T-cell (primary cell): ENCODE results near the gene SPRR2F. TPM values are rescaled to one million over a fixed set of nuclear protein-coding genes. Genes with fewer than 3 reads are reported as not detected.

Experiments used
- ATAC-seq, 4 experiments: fragments of 200-7000 bp in 3 of 4; fragments of 150-1000 bp in 1 of 4; cut with Tn5 transposase; replicated peaks in 1 of 4; 1 replicate in 3 of 4; 2 replicates in 1 of 4; pipeline ENCODE4 v1.10.0; 2021; ENCODE audit warnings: moderate library complexity in 3 of 4, mild to moderate bottlenecking in 2 of 4, moderate number of reproducible peaks in 1 of 4
- CTCF ChIA-PET, 2 donors: fragments of 300-600 bp; sonication (Branson Sonifier 250); formaldehyde crosslinking; loops; one replicate each; lab custom pipeline; 2022; ENCODE audit warnings: antibody characterized with exemption in 2 of 2; lab: Charles Lee
- POLR2A ChIA-PET, 2 donors: fragments of 300-600 bp; sonication (Branson Sonifier 250); formaldehyde crosslinking; loops; one replicate each; lab custom pipeline; 2022; ENCODE audit warnings: antibody characterized with exemption in 2 of 2; lab: Charles Lee
- DNase-seq, 35 experiments: peaks; one replicate each; pipeline versions ENCODE4 v3.0.0 to v3.0.0-alpha.2; 2013 to 2023
- H3K27ac ChIP-seq: one replicate; pipeline ENCODE4 v1.5.1; 2013; ENCODE audit warnings: low read length
- H3K27me3 ChIP-seq, 2 experiments: replicated peaks in 1 of 2; 1 replicate in 1 of 2; 2 replicates in 1 of 2; pipeline versions ENCODE4 v1.6.1 to v1.7.0; 2013; ENCODE audit warnings: low read length in 1 of 2, mixed read lengths in 1 of 2; ENCODE audit not compliant: control insufficient read depth in 2 of 2, insufficient read depth in 2 of 2; ENCODE audit errors: extremely low read depth in 1 of 2
- H3K36me3 ChIP-seq, 2 donors: 1 replicate in 1 of 2; 2 replicates in 1 of 2; pipeline versions ENCODE4 v1.6.1 to v1.7.0; 2013; ENCODE audit warnings: low read length in 1 of 2; ENCODE audit not compliant: control insufficient read depth in 2 of 2, insufficient read depth in 1 of 2; ENCODE audit errors: extremely low read depth in 1 of 2
- H3K4me1 ChIP-seq, 2 experiments: 1 replicate in 1 of 2; 2 replicates in 1 of 2; pipeline versions ENCODE4 v1.6.1 to v1.7.0; 2013; ENCODE audit warnings: low read length in 2 of 2, mixed read lengths in 1 of 2; ENCODE audit not compliant: insufficient read depth in 2 of 2, control insufficient read depth in 1 of 2; ENCODE audit errors: extremely low read depth in 1 of 2
- H3K4me3 ChIP-seq, 2 donors: 1 replicate in 1 of 2; 2 replicates in 1 of 2; pipeline versions ENCODE4 v1.5.1 to v1.7.0; 2013; ENCODE audit warnings: mild to moderate bottlenecking in 2 of 2, low read length in 1 of 2, moderate library complexity in 1 of 2; ENCODE audit not compliant: control insufficient read depth in 1 of 2; ENCODE audit errors: extremely low read depth in 1 of 2
- H3K9me3 ChIP-seq: 2 replicates; pipeline ENCODE4 v1.7.0; 2013
- H3K27ac Mint-ChIP-seq, 2 donors: one replicate each; pipeline ENCODE4 v1.8.0; 2020 to 2021; ENCODE audit warnings: mild to moderate bottlenecking in 2 of 2, mixed read lengths in 2 of 2
- H3K27me3 Mint-ChIP-seq, 2 donors: one replicate each; pipeline ENCODE4 v1.8.0; 2021 to 2022; ENCODE audit warnings: mixed read lengths in 2 of 2
- H3K36me3 Mint-ChIP-seq: one replicate; pipeline ENCODE4 v1.8.0; 2021; ENCODE audit warnings: mixed read lengths
- H3K4me1 Mint-ChIP-seq, 3 donors: one replicate each; pipeline ENCODE4 v1.8.0; 2020 to 2022; ENCODE audit warnings: mixed read lengths in 3 of 3, mild to moderate bottlenecking in 1 of 3
- H3K4me3 Mint-ChIP-seq, 3 donors: one replicate each; pipeline ENCODE4 v1.8.0; 2020 to 2022; ENCODE audit warnings: mild to moderate bottlenecking in 3 of 3, mixed read lengths in 3 of 3, moderate library complexity in 3 of 3
- H3K9me3 Mint-ChIP-seq, 3 donors: one replicate each; pipeline ENCODE4 v1.8.0; 2020 to 2022; ENCODE audit warnings: mixed read lengths in 3 of 3
- WGBS: methylation state at CpG from one replicate; pipeline ENCODE4 v1.1.5; 2013; ENCODE audit warnings: missing lambda C conversion rate; ENCODE audit not compliant: insufficient coverage; 5-methylcytosine and 5-hydroxymethylcytosine counted together
- total RNA-seq, 35 experiments: library from RNA in 6 of 35; stranded (reverse) in 6 of 35; fragments of 120-200 nt in 1 of 35; gene quantifications; one replicate each; pipeline versions ENCODE4 v1.2.1 to v1.2.4 and lab custom pipeline; 2013 to 2026

The SPRR2F gene
- total RNA-seq (not detected), total RNA-seq (lab: John Stamatoyannopoulos, UW) (0 reads per million in 29 experiments)
- not detected for total RNA-seq (2013)

DNA sequence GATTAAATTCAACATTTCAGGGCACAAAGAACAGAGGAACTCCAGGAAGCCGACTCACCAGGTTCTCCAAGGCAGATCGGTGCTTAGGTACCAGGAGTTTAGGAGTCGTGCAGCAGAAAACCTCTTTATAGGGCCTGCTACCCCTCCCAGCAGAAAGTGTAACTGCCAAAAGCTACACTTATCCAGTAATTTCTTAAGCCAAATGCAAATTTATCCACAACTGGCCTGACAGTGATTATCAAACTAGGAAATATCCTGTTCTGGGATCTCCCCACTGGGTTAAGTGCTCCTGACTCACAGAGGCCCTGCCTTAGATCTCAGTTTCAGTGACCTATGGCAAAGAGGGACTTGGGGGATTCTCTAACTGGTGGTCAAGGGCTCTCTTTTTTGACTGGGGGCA is at the start of gene SPRR2F:
Gene SPRR2F, minus strand, starts transcription at position 101 of the 400 bp plus-strand sequence. CDS start 783 bp downstream, outside the sequence.
- no peak within 1 kb of the TSS for H3K27ac ChIP-seq
- Mint-ChIP-seq H3K27me3 (peaks cover 29 to 31% of the 10 kb centered on the region in 2 donors), H3K27ac (no peak within 1 kb of the TSS), H3K4me1 (no peaks in the 10 kb centered on the region), H3K36me3 (no peaks in the 10 kb centered on the region), H3K4me3 (no peak within 1 kb of the TSS), H3K9me3 (peaks cover 0 to 1% (median 0%) of the 10 kb centered on the region in 3 donors)
- POLR2A ChIA-PET: no interaction called here
- H3K4me1 ChIP-seq: no peaks in the 10 kb centered on the region
- H3K9me3 ChIP-seq: no peaks in the 10 kb centered on the region
- no peak for DNase-seq
- WGBS: 70% methylated on average over 2 of the region's 3 CpGs
- H3K4me3 ChIP-seq: no peak within 1 kb of the TSS
- no peaks in the 10 kb centered on the region for H3K36me3 ChIP-seq
- no peak for ATAC-seq
- peaks cover 0 to 7% of the 10 kb centered on the region in 2 experiments for H3K27me3 ChIP-seq
- CTCF ChIA-PET: no interaction called here

- H3K36me3 ChIP-seq: no peaks in the 10 kb centered on the region
- no peak for ATAC-seq
- H3K4me1 ChIP-seq: no peaks in the 10 kb centered on the region
- H3K4me3 ChIP-seq: no peak overlapping the region
- no peak for DNase-seq
- H3K27ac ChIP-seq: no peak overlapping the region
- CTCF ChIA-PET: no interaction called here
- H3K9me3 ChIP-seq: no peaks in the 10 kb centered on the region
- peaks cover 5% of the 10 kb centered on the region for H3K36me3 Mint-ChIP-seq
- WGBS: 83% methylated on average over 1 of the region's 2 CpGs
- H3K27me3 Mint-ChIP-seq: peaks cover 28 to 31% of the 10 kb centered on the region in 2 donors
- H3K4me1 Mint-ChIP-seq: no peaks in the 10 kb centered on the region
- H3K4me3 Mint-ChIP-seq: no peak overlapping the region
- POLR2A ChIA-PET: no interaction called here
- peaks cover 7 to 17% (median 8%) of the 10 kb centered on the region in 3 donors for H3K9me3 Mint-ChIP-seq
- H3K27me3 ChIP-seq: peaks cover 5 to 6% of the 10 kb centered on the region in 2 experiments
- H3K27ac Mint-ChIP-seq: no peak overlapping the region
These were observed 42.2 kb upstream of the SPRR2F start for GRCh38 chr1:153155541-153155940.

- Histone ChIP-seq H3K27ac (no peak overlapping the region), H3K9me3 (no peaks in the 10 kb centered on the region), H3K36me3 (no peaks in the 10 kb centered on the region), H3K27me3 (peaks cover 2 to 5% of the 10 kb centered on the region in 2 experiments), H3K4me3 (no peak overlapping the region), H3K4me1 (no peaks in the 10 kb centered on the region)
- 83% methylated on average over 1 of the region's 3 CpGs for WGBS
- ATAC-seq (no peak), DNase-seq (no peak)
- no peak overlapping the region for H3K4me3 Mint-ChIP-seq
- POLR2A ChIA-PET: no interaction called here
- H3K9me3 Mint-ChIP-seq: peaks cover 0 to 3% (median 2%) of the 10 kb centered on the region in 3 donors
- H3K27me3 Mint-ChIP-seq: peaks cover 34 to 45% of the 10 kb centered on the region in 2 donors
- no peak overlapping the region for H3K27ac Mint-ChIP-seq
- H3K4me1 Mint-ChIP-seq: no peaks in the 10 kb centered on the region
- CTCF ChIA-PET: no interaction called here
- no peaks in the 10 kb centered on the region for H3K36me3 Mint-ChIP-seq
These were observed 39.2 kb upstream of the SPRR2F start for GRCh38 chr1:153152481-153152880.

DNA sequence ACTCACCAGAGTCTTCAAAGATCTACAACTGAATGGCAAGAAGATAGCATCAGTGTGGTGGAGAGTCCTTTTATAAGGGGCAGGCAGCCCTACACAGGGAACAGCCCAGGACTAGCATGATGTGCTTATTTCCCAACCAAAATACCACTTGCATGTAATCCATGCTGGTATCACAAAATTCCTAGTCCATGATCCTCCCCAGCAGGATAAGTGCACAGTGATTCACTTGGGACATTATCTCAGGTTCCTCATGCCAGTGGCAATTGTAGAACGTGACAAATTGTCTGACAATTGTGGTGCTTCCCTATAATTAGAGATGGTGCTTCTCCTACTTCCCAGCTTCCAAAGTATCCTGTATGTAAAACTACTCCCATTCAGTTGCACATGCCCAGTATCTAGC is 37.5 kb upstream of the SPRR2F start, which contains the start of gene SPRR2G:
Gene SPRR2G, minus strand, starts transcription at position 45 of the 400 bp plus-strand sequence. CDS start 780 bp downstream, outside the sequence.
- Mint-ChIP-seq H3K27me3 (peaks cover 37 to 45% of the 10 kb centered on the region in 2 donors), H3K27ac (no peak within 1 kb of the TSS), H3K4me1 (no peaks in the 10 kb centered on the region), H3K36me3 (no peaks in the 10 kb centered on the region), H3K4me3 (no peak within 1 kb of the TSS), H3K9me3 (no peaks in the 10 kb centered on the region)
- Histone ChIP-seq H3K4me3 (no peak within 1 kb of the TSS), H3K9me3 (no peaks in the 10 kb centered on the region), H3K4me1 (no peaks in the 10 kb centered on the region), H3K36me3 (no peaks in the 10 kb centered on the region), H3K27me3 (peaks cover 2 to 5% of the 10 kb centered on the region in 2 experiments), H3K27ac (no peak within 1 kb of the TSS)
- no peak for DNase-seq
- ChIA-PET CTCF (no interaction called here), POLR2A (no interaction called here)
- WGBS: no CpG with 5 or more reads among the region's 1 CpG
- ATAC-seq: no peak

- Histone ChIP-seq H3K27ac (no peak overlapping the region), H3K36me3 (no peaks in the 10 kb centered on the region), H3K4me1 (no peaks in the 10 kb centered on the region), H3K9me3 (no peaks in the 10 kb centered on the region), H3K4me3 (no peak overlapping the region), H3K27me3 (peaks cover 2% of the 10 kb centered on the region in 2 experiments)
- no peaks in the 10 kb centered on the region for H3K9me3 Mint-ChIP-seq
- DNase-seq: no peak
- no peak overlapping the region for H3K27ac Mint-ChIP-seq
- WGBS: 81% methylated on average over 3 of the region's 3 CpGs
- ChIA-PET POLR2A (no interaction called here), CTCF (no interaction called here)
- H3K36me3 Mint-ChIP-seq: no peaks in the 10 kb centered on the region
- no peaks in the 10 kb centered on the region for H3K4me1 Mint-ChIP-seq
- H3K27me3 Mint-ChIP-seq: peaks cover 41 to 42% of the 10 kb centered on the region in 2 donors
- no peak for ATAC-seq
- no peak overlapping the region for H3K4me3 Mint-ChIP-seq
These were observed 28.1 kb upstream of the SPRR2F start for GRCh38 chr1:153141377-153141776.

- CTCF ChIA-PET: no interaction called here
- peaks cover 40 to 41% of the 10 kb centered on the region in 2 donors for H3K27me3 Mint-ChIP-seq
These were observed 27.2 kb upstream of the SPRR2F start for GRCh38 chr1:153140484-153140883.

More at GRCh38 chr1:153140484-153140883, 27.2 kb upstream of the SPRR2F start:
- Histone ChIP-seq H3K36me3 (no peaks in the 10 kb centered on the region), H3K27me3 (peaks cover 2% of the 10 kb centered on the region in 2 experiments), H3K27ac (no peak overlapping the region), H3K4me3 (no peak overlapping the region), H3K9me3 (no peaks in the 10 kb centered on the region), H3K4me1 (no peaks in the 10 kb centered on the region)
- 75% methylated on average over 3 of the region's 3 CpGs for WGBS
- Mint-ChIP-seq H3K9me3 (no peaks in the 10 kb centered on the region), H3K36me3 (no peaks in the 10 kb centered on the region), H3K4me1 (no peaks in the 10 kb centered on the region), H3K4me3 (no peak overlapping the region), H3K27ac (no peak overlapping the region)
- DNase-seq (no peak), ATAC-seq (no peak)
- POLR2A ChIA-PET: no interaction called here
